Endothelial cell (in vitro differentiated cells): ENCODE data around the gene TRABD2B. TPM values are rescaled to one million over a fixed set of nuclear protein-coding genes. Genes with fewer than 3 reads are reported as not detected.
A peak's percentile ranks its signal among the peaks of the same experiment; 100 is the strongest.

Experiments
- DNase-seq: peaks from one replicate; pipeline ENCODE4 v3.0.0; 2021; ENCODE audit warnings: low spot score
- H3K27ac Mint-ChIP-seq: one replicate; pipeline ENCODE4 v1.8.0; 2021; ENCODE audit warnings: mixed read lengths, inconsistent platforms; ENCODE audit not compliant: unreplicated experiment
- H3K27me3 Mint-ChIP-seq: one replicate; pipeline ENCODE4 v1.8.0; 2021; ENCODE audit warnings: mild to moderate bottlenecking, moderate library complexity, mixed read lengths, inconsistent platforms; ENCODE audit not compliant: unreplicated experiment
- H3K36me3 Mint-ChIP-seq: one replicate; pipeline ENCODE4 v1.8.0; 2021; ENCODE audit warnings: mild to moderate bottlenecking, low read depth, mixed read lengths, inconsistent platforms; ENCODE audit not compliant: unreplicated experiment
- H3K4me1 Mint-ChIP-seq: one replicate; pipeline ENCODE4 v1.8.0; 2021; ENCODE audit warnings: mild to moderate bottlenecking, mixed read lengths, inconsistent platforms; ENCODE audit not compliant: unreplicated experiment
- H3K4me3 Mint-ChIP-seq: one replicate; pipeline ENCODE4 v1.8.0; 2021; ENCODE audit warnings: mild to moderate bottlenecking, mixed read lengths, inconsistent platforms; ENCODE audit not compliant: unreplicated experiment
- H3K9me3 Mint-ChIP-seq: one replicate; pipeline ENCODE4 v1.8.0; 2021; ENCODE audit warnings: mixed read lengths, inconsistent platforms; ENCODE audit not compliant: unreplicated experiment
- total RNA-seq: library from RNA; stranded (reverse); fragmentation: NEBNext Ultra II Directional; extraction: Animal tissue kit (Norgen Biotek cat#: 25700); gene quantifications from one replicate; pipeline ENCODE4 v1.2.1, GENCODE V29; 2021; ENCODE audit not compliant: unreplicated experiment
- TF ChIP-seq, protein P1 (sequence below): fragments of 200-600 bp; sonication (generic); IDR thresholded peaks from one replicate; pipeline ENCODE4 v1.5.0; 2021; ENCODE audit warnings: antibody characterized with exemption; ENCODE audit not compliant: unreplicated experiment

TRABD2B gene
- total RNA-seq, 1 donor from 2014 or later = 1.0 TPM

DNA sequence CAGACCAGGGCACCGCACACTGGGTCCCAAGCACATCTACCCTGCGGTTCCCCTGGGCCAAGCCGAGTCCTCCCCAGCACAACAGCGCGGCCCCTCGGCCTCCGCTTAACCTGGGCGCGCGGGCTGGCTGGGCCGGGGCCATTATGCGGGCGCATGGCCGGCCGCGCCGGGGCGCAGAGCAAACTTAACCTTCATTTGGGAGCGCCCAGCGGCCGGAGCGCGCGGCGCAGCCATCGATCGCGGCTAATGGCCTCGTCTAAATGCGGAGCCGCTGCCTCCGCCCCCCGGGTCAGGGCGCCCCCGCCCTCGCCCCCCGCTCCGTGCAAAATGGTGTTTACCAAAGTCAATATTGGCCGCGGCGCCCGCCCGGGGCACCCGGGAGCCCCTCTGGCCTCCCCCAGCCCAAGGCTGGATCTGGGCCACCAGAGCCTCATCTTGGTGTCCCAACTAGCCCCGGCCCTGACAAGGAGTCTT, 272.1 kb downstream of the TRABD2B start:
- Mint-ChIP-seq H3K36me3 (no peaks in the 10 kb centered on the region), H3K27ac (no peak overlapping the region), H3K9me3 (no peaks in the 10 kb centered on the region), H3K27me3 (peaks cover 26% of the 10 kb centered on the region), H3K4me3 (no peak overlapping the region), H3K4me1 (peaks cover 9% of the 10 kb centered on the region)
- TF ChIP-seq, protein P1, sequence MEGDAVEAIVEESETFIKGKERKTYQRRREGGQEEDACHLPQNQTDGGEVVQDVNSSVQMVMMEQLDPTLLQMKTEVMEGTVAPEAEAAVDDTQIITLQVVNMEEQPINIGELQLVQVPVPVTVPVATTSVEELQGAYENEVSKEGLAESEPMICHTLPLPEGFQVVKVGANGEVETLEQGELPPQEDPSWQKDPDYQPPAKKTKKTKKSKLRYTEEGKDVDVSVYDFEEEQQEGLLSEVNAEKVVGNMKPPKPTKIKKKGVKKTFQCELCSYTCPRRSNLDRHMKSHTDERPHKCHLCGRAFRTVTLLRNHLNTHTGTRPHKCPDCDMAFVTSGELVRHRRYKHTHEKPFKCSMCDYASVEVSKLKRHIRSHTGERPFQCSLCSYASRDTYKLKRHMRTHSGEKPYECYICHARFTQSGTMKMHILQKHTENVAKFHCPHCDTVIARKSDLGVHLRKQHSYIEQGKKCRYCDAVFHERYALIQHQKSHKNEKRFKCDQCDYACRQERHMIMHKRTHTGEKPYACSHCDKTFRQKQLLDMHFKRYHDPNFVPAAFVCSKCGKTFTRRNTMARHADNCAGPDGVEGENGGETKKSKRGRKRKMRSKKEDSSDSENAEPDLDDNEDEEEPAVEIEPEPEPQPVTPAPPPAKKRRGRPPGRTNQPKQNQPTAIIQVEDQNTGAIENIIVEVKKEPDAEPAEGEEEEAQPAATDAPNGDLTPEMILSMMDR = no peak
- DNase-seq = peak; percentile 56

DNA sequence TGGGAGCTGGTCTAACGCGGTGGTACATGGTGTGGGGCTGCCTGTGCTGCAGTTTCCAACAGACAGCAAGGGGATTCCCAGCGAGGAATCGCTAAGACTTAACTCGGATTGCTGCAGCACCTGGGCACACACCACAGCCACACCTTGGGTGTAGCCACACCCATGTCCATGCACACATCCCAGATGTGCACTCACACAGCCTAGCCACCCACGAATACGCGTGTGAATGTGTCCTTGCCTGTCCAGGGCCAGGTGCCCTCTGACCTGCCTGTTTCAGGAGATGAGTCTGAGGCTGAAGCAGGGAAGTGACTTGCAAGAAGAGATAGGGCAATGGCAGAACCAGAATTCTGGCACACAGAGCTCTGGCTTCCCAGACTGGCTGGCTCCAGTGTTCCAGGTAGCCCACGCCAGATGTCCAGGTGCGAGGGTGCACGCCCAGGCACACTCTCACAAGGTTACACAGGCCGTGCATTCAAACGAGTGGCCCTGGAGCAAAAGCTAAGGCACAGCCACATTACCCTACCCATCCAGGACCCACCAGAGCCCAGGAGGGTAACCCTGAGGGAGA, 272.7 kb downstream of the TRABD2B start:
- Mint-ChIP-seq H3K27me3 (peaks cover 26% of the 10 kb centered on the region), H3K4me1 (peaks cover 9% of the 10 kb centered on the region), H3K4me3 (no peak overlapping the region), H3K36me3 (no peaks in the 10 kb centered on the region), H3K9me3 (no peaks in the 10 kb centered on the region), H3K27ac (no peak overlapping the region)
- TF ChIP-seq, protein P1 = no peak
- no peak for DNase-seq

DNA sequence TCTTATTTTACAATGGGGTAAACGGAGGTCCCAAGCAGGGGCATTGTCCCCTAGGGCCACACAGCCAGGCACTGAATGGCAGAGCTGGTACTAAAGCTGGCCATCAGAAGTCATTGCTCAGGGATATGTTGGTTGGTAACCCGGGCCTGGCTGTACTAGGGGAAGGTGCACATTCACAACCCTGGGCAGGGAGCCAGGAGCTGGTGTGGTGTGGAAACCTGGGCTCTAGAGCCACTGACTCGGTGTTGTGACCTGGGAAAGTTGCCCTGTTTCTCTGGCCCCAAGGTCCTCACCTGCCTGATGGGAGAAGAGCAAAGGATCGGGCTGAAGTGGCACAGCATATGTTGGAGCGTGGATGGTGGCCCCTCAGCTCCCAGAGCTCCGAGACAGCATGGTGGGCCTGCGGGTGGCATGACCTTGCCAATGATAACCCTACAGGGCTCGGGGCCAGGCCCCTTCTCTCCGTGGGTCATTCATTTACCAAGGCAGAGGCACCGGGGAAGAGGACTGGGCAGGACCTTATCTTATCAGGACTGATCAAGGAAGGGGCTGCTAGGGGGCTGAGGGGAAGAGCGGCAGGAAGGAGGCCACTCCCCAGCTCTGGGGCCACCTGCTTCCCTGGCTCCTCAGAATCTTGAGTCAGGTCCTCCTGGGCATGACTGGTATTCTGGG, 274.1 kb downstream of the TRABD2B start:
- Mint-ChIP-seq H3K4me3 (no peak overlapping the region), H3K4me1 (peaks cover 9% of the 10 kb centered on the region), H3K27ac (no peak overlapping the region), H3K36me3 (no peaks in the 10 kb centered on the region), H3K27me3 (peaks cover 26% of the 10 kb centered on the region), H3K9me3 (no peaks in the 10 kb centered on the region)
- no peak for DNase-seq
- TF ChIP-seq, protein P1 = no peak

DNA sequence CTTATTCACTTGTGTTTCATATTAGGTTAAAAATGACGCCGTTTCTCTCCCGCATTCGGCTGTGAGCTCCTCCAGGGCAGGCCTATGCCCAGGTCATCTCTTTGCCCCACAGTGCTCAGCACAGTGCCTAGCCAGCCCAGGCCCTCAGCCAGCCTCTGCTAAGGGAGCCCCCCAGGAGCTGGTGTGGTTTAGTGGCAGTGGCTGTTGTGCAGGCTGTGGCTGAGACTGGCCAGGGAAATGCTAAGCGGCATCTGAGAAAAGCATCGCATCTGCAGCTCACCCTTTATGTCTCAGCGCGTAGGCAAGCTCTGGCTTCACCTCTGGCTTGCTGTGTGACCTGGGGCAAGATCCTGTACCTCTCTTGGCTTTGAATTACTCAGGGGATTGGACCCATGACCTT, 275.1 kb downstream of the TRABD2B start:
- TF ChIP-seq, protein P1 = no peak
- Mint-ChIP-seq H3K9me3 (no peaks in the 10 kb centered on the region), H3K27ac (no peak overlapping the region), H3K36me3 (no peaks in the 10 kb centered on the region), H3K4me3 (no peak overlapping the region), H3K27me3 (peaks cover 26% of the 10 kb centered on the region), H3K4me1 (peaks cover 9% of the 10 kb centered on the region)
- DNase-seq = no peak

DNA sequence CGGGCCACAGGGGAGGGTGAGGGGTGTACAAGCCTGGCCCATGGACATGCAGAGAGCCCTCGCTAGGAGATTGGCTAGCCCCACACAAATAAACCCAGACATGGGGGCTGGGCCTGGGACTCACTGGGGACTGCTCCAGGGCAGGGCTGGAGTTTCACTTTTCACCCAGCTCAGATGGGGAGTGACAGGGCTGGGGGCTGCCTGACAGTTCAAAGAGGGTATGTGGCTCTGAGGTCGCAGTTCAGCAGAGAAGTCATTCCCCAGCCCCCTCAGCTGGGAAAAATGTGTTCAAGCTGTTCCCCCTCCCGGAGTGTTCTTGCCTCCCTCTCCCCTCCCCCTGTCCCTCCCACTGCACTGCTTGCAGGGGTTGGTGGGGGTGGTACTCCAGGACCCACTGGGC, 277.1 kb downstream of the TRABD2B start:
- H3K4me3 Mint-ChIP-seq = no peak overlapping the region
- no peaks in the 10 kb centered on the region for H3K36me3 Mint-ChIP-seq
- peaks cover 24% of the 10 kb centered on the region for H3K27me3 Mint-ChIP-seq
- no peak for DNase-seq
- no peaks in the 10 kb centered on the region for H3K9me3 Mint-ChIP-seq
- H3K27ac Mint-ChIP-seq = no peak overlapping the region
- TF ChIP-seq, protein P1 = no peak
- H3K4me1 Mint-ChIP-seq = no peaks in the 10 kb centered on the region
